CD4-positive, alpha-beta memory T cell (primary cell): ENCODE data around the gene GAR1. TPM values are rescaled to one million over a fixed set of nuclear protein-coding genes. Genes with fewer than 3 reads are reported as not detected.

ENCODE experiments used
- polyA plus RNA-seq, 2 donors: library from polyadenylated mRNA; unstranded; fragments of 300-500 nt; fragmentation: Illumina TruSeq; gene quantifications; one replicate each; pipeline ENCODE4 v1.2.3, GENCODE V29; 2021
- total RNA-seq, 2 experiments: library from RNA; stranded (reverse); gene quantifications; one replicate each; pipeline ENCODE4 v1.2.3, GENCODE V29; 2021

The GAR1 gene
- total and polyA plus RNA-seq, 4 experiments from 2014 or later, result 10.4 to 22.6 (median 13.9) TPM

Other genes starting within 250 kb of the GAR1 start
- 10 to 100 TPM; 16.5 to 24.7 TPM for gene CASP6, start 112.3 kb upstream of the GAR1 start, total RNA-seq
- 100 to 1,000 TPM in 1 of 2 donors, 10 to 100 TPM in 1; 94.5 to 115 TPM for gene CASP6, start 112.3 kb upstream of the GAR1 start, polyA plus RNA-seq
- gene PLA2G12A, start 85.7 kb upstream of the GAR1 start, total RNA-seq, result 10 to 100 TPM; 15.7 to 18.1 TPM
- 10 to 100 TPM; 33.1 to 64.8 TPM for gene PLA2G12A, start 85.7 kb upstream of the GAR1 start, polyA plus RNA-seq
- gene CFI, start 13.8 kb upstream of the GAR1 start, total RNA-seq, result not detected
- not detected for gene CFI, start 13.8 kb upstream of the GAR1 start, polyA plus RNA-seq
- gene RRH, start 12.2 kb downstream of the GAR1 start, total RNA-seq, result under 1 TPM in 1 of 2 experiments, not detected in 1; 0.30 TPM
- not detected for gene RRH, start 12.2 kb downstream of the GAR1 start, polyA plus RNA-seq
- under 1 TPM; 0.26 to 0.33 TPM for gene LRIT3, start 32.3 kb downstream of the GAR1 start, total RNA-seq
- not detected for gene LRIT3, start 32.3 kb downstream of the GAR1 start, polyA plus RNA-seq
- not detected for gene EGF, start 97.1 kb downstream of the GAR1 start, total RNA-seq
- gene EGF, start 97.1 kb downstream of the GAR1 start, polyA plus RNA-seq, result not detected